ENCODE data around the gene COG8.

DNA sequence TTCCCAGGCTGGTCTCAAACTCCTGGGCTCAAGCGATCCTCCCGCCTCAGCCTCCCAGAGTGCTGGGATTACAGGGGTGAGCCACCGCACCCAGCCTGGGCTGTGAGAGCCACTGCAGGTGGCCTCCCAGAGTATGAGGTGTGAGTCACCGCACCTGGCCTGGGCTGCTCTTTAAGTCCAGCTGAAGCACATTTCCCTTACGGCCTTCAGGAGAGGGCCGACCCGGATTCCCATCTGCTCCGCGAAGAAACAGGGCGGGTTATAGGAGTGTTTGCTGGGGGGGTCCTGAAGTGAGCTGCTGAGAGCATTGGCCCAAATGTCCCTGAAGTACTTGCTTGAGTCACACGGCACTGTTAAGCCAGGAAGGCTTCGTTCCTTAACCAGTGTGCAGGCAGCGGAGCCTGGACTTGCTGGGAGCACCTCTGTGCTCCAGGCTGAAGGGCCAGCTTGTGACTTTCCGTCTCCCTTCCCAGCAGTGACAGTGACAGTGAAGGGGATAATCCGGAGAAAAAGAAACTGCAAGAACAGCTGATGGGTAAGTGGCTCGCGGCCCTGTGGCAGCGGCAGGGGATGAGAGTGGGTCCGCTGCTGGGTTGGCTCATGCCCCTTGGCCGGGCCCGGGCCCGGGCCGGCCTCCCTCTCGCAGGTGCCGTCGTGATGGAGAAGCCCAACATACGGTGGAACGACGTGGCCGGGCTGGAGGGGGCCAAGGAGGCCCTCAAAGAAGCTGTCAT, 21.0 kb downstream of the COG8 start:
- TF ChIP-seq, protein P1, sequence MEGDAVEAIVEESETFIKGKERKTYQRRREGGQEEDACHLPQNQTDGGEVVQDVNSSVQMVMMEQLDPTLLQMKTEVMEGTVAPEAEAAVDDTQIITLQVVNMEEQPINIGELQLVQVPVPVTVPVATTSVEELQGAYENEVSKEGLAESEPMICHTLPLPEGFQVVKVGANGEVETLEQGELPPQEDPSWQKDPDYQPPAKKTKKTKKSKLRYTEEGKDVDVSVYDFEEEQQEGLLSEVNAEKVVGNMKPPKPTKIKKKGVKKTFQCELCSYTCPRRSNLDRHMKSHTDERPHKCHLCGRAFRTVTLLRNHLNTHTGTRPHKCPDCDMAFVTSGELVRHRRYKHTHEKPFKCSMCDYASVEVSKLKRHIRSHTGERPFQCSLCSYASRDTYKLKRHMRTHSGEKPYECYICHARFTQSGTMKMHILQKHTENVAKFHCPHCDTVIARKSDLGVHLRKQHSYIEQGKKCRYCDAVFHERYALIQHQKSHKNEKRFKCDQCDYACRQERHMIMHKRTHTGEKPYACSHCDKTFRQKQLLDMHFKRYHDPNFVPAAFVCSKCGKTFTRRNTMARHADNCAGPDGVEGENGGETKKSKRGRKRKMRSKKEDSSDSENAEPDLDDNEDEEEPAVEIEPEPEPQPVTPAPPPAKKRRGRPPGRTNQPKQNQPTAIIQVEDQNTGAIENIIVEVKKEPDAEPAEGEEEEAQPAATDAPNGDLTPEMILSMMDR (IDR thresholded peaks at IDR 0.05; ENCODE audit: extremely low read depth in 1 of 2, insufficient read depth in 1 of 2, low read depth in 1 of 2, low read length in 2 of 2), result no peak
- TF ChIP-seq POLR2A (IDR thresholded peaks at IDR 0.05; ENCODE audit: low read depth, low read length), result no peak
- TF ChIP-seq, protein P2, sequence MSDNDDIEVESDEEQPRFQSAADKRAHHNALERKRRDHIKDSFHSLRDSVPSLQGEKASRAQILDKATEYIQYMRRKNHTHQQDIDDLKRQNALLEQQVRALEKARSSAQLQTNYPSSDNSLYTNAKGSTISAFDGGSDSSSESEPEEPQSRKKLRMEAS (IDR thresholded peaks at IDR 0.05; ENCODE audit: insufficient read depth, insufficient read length), result no peak

All from endothelial cell of umbilical vein (primary cell).